SIG-M5 treated with dmso at 0.1 percent for 504 hours (cell line): Measurements from ENCODE around the gene TLE4.

Experiments
- DNase-seq: peaks from one replicate; lab custom pipeline; 2025; ENCODE audit not compliant: unreplicated experiment; lab: John Stamatoyannopoulos, UW

The TLE4 gene

GRCh38 chr9:79570448-79571308 is 1.1 kb upstream of the TLE4 start:
- peak; percentile 73 for DNase-seq

DNA sequence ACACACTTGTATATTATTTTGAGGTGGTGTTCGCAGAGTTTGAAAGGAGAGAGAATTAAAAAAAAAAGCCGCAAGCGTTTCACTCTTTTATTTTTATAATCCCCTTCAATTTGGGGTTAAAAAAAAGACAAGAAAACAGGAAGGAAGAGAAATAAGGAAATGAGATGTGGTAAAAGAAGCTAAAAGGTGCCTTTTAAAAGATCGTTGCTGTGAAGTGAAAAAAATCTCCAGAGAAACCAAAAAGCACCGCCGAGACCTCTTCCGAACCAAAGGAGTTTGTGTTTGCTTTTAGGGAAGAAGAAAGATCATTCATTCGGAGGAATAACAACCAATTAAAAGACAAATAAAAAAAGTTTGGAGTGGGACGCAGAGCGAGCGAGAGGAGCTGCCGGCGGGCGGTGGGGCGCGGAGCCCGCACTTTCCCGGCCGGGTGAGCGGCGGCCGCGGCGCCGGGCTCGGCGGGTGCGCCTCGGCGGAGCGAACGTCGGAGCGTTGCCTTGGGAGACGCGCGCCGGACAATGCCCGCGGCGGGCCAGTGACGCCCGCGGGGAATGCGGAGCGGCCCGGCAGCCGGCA is 355 bp downstream of the TLE4 start:
- peak; percentile 82 for DNase-seq

GRCh38 chr9:79572608-79573411 is 1.0 kb downstream of the TLE4 start:
- DNase-seq, result no peak

- no peak for DNase-seq
These were observed 1.7 kb downstream of the TLE4 start for GRCh38 chr9:79573412-79573923.

DNA sequence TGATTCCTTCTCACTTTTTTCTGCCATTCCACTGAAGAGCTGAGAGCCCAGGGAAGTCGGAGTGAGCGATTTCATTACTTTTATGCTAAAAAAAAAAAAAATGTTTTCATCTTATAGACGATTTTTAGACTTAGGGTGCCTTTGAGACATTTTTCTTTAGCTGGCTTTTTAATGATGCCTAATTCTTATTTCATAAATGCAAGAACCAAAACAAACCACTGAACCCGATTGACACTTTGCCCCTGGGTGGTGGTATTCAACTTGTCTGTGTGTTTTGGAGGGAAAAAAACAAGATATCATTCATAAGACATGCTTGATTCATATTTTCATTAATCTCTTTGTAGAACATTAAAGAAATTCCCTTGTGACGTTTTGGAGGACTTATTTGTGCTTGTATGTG is 2.4 kb downstream of the TLE4 start:
- DNase-seq, result no peak

DNA sequence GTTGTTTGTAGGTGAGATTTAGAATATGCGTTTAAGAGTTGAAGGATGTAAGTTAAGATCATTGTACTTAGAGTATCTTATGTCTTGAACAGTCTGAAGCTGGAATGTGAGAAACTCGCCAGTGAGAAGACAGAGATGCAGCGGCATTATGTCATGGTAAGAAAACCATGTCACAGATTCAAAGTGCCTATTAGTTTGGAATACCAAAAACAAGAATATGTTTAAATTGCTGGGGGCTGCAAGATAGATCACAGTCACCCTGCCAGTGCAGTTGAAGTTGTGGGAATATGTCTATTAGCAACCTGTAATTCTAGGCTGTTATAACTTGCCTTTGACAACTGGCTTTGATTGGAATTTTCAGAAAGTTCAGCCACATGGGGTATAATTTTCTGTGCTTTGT is 3.0 kb downstream of the TLE4 start:
- no peak for DNase-seq

DNA sequence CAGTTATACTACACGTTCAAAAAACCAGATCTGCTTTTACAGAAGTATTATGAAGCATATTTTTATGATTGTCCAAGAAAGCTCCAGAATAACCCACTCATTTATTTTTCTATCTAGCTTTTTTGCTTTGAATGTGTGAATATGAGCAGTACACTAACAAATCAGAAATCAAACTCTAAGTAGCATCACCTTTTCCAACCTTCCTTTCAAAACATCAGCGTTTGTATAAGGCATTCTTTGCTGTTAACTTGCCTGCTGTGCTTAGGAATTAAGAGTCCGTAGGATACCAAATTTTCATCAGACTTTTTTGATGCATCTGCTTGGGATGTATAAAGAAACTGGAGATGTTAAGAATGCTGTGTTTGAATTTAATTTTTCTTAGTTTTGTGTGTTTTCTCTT is 3.8 kb downstream of the TLE4 start:
- no peak for DNase-seq

- no peak for DNase-seq
These were observed 6.4 kb downstream of the TLE4 start for GRCh38 chr9:79577969-79578723.

DNA sequence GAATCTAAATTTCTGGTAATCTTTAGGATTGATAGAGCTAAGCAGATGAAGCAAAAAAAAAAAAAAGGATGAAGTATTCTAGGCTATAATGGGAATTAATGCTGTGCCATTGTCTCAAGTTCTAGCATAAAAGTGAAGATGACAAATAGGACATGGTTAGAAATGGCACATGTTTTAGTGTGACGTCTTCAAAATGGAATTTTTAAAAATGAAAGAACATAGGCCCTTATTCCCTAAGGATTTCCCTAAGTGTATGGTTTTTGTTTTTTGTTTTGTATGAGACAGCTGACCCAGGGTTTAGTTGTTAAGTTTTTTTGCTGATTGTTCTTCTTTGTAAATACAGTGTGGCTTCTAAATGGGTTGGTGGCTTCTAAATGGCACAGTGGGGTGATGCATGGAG is 7.1 kb downstream of the TLE4 start:
- DNase-seq, result no peak

DNA sequence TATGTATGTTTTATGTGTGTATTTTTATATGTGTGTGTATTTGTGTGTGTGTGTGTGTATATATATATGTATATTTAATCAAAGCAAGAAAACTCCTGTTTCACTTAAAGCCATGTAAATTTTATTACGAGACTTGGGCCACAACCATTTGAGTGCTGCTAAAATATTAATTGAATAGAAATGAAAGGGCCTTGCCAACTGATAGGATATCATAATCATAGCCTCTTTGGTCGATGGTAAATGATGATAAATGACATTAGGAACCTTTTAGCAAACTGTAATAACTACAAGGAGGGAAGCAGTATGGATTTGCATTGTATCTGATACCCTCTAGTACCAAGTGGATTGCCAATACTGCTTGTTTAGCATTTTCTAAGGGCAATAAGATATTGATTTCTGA is 7.9 kb downstream of the TLE4 start:
- no peak for DNase-seq

DNA sequence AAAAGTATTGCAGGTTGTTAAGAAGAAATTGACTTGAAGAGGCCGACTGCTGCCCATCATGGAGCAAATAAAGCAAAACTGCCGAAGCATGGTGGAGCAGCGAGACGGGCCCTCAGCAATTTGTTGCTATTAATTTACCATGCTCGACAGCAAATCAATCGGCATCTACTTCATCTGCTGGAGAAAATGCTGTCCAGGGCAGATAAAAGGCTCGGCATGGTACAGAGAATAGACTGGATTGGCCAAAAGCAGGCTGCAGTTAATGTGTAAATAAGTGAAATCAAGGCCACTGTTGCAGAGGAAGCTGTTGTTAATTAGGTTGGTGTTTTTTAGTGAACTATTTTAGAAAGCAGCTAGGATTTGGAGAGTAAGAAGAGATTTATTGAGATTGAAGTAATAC is 8.3 kb downstream of the TLE4 start:
- no peak for DNase-seq

DNA sequence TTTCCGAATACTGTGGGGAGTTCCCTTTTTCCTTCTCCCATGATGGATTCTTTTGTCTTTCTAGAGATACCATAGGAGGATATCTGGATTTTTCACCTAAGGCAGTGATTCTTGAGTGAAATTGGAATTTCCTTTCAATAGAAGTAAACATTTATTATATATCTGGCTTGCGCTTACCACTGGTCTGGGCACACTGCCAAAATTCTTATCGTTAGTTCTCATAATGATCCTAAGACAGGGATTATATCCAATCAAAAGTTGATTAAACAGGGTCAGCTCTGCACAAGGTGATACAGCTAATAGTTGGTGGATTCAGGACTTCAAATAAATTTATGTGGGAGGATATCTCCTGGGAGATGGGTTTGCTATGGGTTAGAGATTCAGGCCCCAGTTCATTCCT is 9.6 kb downstream of the TLE4 start:
- no peak for DNase-seq

DNA sequence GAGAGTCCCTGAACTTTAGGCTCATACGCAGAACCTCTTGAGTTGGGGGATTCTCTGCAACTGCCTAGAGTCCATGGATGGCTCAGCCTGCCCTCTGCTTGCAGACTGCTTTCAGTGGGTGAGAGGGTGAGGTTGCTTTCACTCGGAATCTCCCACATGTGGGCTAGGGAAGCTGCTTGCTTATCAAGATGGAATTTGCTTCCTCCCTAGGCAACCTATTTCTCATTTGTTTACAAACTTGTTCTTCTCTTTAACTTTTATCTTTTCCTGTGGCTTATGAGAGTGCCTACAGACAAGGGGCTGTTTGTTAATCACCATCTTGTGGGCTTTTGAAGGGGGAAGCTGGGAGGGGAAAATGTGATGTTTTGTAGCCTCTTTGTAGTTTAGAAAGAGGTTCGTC is 10.0 kb downstream of the TLE4 start:
- DNase-seq, result no peak

DNA sequence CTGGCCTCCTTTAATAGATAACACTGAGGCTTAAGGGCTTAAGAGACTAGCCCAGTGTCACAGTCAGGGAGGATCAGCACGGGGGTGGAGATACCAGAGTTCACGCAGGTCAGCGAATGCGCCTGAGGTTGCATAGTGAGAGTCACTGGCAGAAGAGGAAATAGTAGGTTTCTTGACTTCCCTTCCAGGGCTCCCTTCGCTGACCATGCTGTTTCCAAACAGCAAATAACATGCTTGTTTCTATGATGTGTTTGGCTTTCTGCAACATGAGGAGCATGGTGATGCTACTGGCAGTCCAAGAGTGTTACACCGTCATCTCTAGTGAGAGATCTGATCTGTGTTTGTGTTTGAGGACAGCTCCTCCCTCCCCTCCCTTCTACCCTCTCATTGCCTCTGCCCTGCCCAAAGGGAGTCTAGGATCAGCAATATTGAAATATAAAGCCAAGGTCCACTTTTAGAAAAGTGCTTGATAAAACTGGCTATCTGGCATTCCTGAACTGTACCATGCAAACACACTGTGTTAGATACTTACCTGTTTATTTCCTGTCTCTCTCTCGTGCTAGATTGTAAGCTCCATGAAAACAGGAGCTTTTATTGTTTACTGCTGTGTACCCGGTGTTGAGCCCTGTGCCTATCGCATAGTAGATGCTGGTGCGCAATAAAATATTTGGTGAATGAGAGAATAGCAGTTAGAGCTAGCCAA is 12.3 kb downstream of the TLE4 start:
- peak; percentile 88 for DNase-seq

DNA sequence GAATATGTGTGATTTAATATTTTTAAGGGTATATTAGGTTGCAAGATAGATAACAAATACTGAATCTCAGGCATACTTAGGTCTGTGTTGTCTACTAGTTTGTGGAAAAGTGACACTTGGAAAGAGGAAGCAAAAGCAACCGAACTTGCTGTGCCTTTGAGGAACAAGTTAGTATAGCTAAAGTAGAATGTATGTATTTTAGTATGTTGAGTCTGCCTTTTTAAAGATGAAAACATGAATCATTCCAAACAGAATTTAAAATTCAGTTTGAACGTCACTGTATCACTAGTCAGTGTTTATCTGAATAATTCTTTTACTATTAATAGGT is 12.9 kb downstream of the TLE4 start:
- peak; percentile 69 for DNase-seq

GRCh38 chr9:79588488-79589223 is 16.9 kb downstream of the TLE4 start:
- DNase-seq, result no peak

DNA sequence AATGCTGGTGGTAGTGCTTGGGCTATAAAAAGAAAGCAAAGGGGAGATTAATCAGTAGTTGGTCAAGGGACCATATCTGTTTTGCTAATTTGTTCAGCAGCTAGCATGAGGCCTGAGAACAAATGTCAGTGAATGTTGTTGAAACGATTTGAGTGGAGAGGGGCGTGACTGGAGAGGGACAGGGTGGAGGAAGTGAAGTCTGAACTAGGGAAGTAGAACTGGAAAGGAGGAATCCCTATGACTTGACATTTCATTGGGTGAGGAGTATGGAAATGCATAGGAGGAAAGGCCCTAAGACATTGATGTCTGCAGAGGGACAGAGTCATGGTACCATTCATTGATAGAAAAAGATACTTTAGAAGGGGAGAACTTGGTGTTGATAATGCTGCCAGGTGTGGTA is 19.7 kb downstream of the TLE4 start:
- no peak for DNase-seq

GRCh38 chr9:79592726-79593493 is 21.1 kb downstream of the TLE4 start:
- DNase-seq, result peak; percentile 43
